SK-N-SH treated with all-trans-retinoic acid at 6 μM for 48 hours (cell line): Measurements from ENCODE around the gene BNIP2.

ENCODE experiments used
- ARNTL ChIP-seq: fragments of 450-650 bp; formaldehyde crosslinking; IDR thresholded peaks from 2 replicates; pipeline ENCODE4 v1.5.0; 2020; ENCODE audit warnings: low read depth, mild to moderate bottlenecking, moderate library complexity, borderline replicate concordance
- CSRNP3 ChIP-seq: fragments of 250-450 bp; sonication (Bioruptor Pico); IDR thresholded peaks from 2 replicates; pipeline ENCODE4 v1.5.1; 2021; ENCODE audit warnings: mild to moderate bottlenecking, moderate library complexity
- ESRRG ChIP-seq: fragments of 250-450 bp; sonication (Bioruptor Pico); IDR thresholded peaks from 2 replicates; pipeline ENCODE4 v1.6.1; 2021; ENCODE audit warnings: mild to moderate bottlenecking
- ISL1 ChIP-seq: fragments of 250-450 bp; sonication (Bioruptor Pico); IDR thresholded peaks from 2 replicates; pipeline ENCODE4 v2.1.2; 2022; ENCODE audit warnings: mild to moderate bottlenecking, moderate library complexity
- OSR1 ChIP-seq: fragments of 250-450 bp; sonication (Bioruptor Pico); IDR thresholded peaks from 2 replicates; pipeline ENCODE4 v1.8.0; 2022; ENCODE audit warnings: moderate library complexity, mild to moderate bottlenecking, inconsistent platforms
- TSHZ2 ChIP-seq: fragments of 250-450 bp; sonication (Bioruptor Pico); IDR thresholded peaks from 2 replicates; pipeline ENCODE4 v1.5.0; 2020; ENCODE audit warnings: mild to moderate bottlenecking, moderate library complexity
- ZC3H10 ChIP-seq: fragments of 250-450 bp; sonication (Bioruptor Pico); IDR thresholded peaks from 2 replicates; pipeline ENCODE4 v1.5.1; 2021; ENCODE audit warnings: mild to moderate bottlenecking, moderate library complexity
- ZFP30 ChIP-seq: fragments of 450-650 bp; formaldehyde crosslinking; IDR thresholded peaks from 2 replicates; pipeline ENCODE4 v1.5.0; 2022; ENCODE audit warnings: mild to moderate bottlenecking, moderate library complexity
- ZNF70 ChIP-seq: fragments of 450-650 bp; formaldehyde crosslinking; IDR thresholded peaks from 2 replicates; pipeline ENCODE4 v1.5.0; 2020; ENCODE audit warnings: mild to moderate bottlenecking, moderate library complexity
- ZNF8 ChIP-seq: fragments of 450-650 bp; formaldehyde crosslinking; IDR thresholded peaks from 2 replicates; pipeline ENCODE4 v1.5.0; 2020; ENCODE audit warnings: mild to moderate bottlenecking, moderate library complexity
- TF ChIP-seq, protein P1 (sequence below): fragments of 250-450 bp; sonication (Bioruptor Pico); IDR thresholded peaks from 2 replicates; pipeline ENCODE4 v1.8.0; 2020; ENCODE audit warnings: mild to moderate bottlenecking, moderate library complexity, borderline replicate concordance

DNA sequence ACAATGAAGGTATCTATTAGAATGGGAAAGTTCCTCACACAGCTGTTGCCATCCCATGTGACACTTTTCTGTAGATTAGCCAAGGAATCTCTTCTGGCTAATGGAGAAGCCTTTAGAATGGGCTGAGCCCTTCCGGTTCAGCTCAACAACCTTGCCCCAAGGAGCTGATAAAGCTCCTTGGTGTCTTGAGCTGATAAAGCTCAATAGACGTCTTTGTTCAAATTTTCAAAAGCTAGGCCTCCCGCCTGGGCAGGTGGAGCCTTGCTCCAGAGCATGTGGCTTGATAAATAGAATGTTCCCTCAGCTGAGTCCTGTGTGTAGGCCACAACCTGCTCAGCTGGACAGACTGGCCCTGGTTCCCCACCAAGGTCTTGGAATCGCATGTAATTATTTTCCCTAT, 7.2 kb upstream of the BNIP2 start:
- no peak for TF ChIP-seq CSRNP3
- TF ChIP-seq ZFP30 (CRISPR knock-in tag) = no peak
- TF ChIP-seq ESRRG (CRISPR knock-in tag) = no peak
- TF ChIP-seq, protein P1, sequence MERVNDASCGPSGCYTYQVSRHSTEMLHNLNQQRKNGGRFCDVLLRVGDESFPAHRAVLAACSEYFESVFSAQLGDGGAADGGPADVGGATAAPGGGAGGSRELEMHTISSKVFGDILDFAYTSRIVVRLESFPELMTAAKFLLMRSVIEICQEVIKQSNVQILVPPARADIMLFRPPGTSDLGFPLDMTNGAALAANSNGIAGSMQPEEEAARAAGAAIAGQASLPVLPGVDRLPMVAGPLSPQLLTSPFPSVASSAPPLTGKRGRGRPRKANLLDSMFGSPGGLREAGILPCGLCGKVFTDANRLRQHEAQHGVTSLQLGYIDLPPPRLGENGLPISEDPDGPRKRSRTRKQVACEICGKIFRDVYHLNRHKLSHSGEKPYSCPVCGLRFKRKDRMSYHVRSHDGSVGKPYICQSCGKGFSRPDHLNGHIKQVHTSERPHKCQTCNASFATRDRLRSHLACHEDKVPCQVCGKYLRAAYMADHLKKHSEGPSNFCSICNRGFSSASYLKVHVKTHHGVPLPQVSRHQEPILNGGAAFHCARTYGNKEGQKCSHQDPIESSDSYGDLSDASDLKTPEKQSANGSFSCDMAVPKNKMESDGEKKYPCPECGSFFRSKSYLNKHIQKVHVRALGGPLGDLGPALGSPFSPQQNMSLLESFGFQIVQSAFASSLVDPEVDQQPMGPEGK (CRISPR knock-in tag) = no peak
- no peak for TF ChIP-seq ARNTL (CRISPR knock-in tag)
- no peak for TF ChIP-seq ZNF8 (CRISPR knock-in tag)
- TF ChIP-seq ZC3H10 (CRISPR knock-in tag) = no peak
- no peak for TF ChIP-seq TSHZ2
- TF ChIP-seq ISL1 (CRISPR knock-in tag) = no peak
- TF ChIP-seq ZNF70 (CRISPR knock-in tag) = no peak
- no peak for TF ChIP-seq OSR1 (CRISPR knock-in tag)
